ENCODE results near the gene CBR1. TPM values are rescaled to one million over a fixed set of nuclear protein-coding genes. Genes with fewer than 3 reads are reported as not detected.

CBR1 gene
- total and polyA plus RNA-seq, 2 of the 13 experiments (the other 11 are each of a cell fraction or from before 2014, with no cell fraction given), result 33.7 to 38.7 TPM

- no peak overlapping the region for H3K4me2 ChIP-seq (ENCODE audit: low read depth, low read length)
- in situ Hi-C loops (cut with HindIII; ENCODE audit: extremely low pct_ligation_motif_present, low pct_unique_long_range_greater_than_20kb) (no loop called here), intact Hi-C loops (cut with micrococcal nuclease; ENCODE audit: unreplicated experiment) (no loop called here)
- WGBS (ENCODE audit: low lambda C conversion rate), result 57% methylated on average over 21 of the region's 29 CpGs
- ATAC-seq (peak; percentile 77), FAIRE-seq (no peak), DNase-seq (ENCODE audit: low spot score) (no peak)
- no peaks in the 10 kb centered on the region for H3K9me3 ChIP-seq (ENCODE audit: low read length)
- no peak overlapping the region for H3K9ac ChIP-seq (ENCODE audit: insufficient read depth, low read depth, low read length)
- no peak overlapping the region for H3K27ac ChIP-seq (ENCODE audit: extremely low read length, insufficient read depth, low read length)
- BruUV-seq (replicated peaks), result no TSS peak
- ChIA-PET CTCF (ENCODE audit: low intra/inter-chr PET ratio, low total read pairs) (interaction anchor here (0.6 kb wide), 1 partner anchor 77 kb away, joined by 3 read pairs; no protein-coding TSS in a partner anchor), POLR2A (no interaction called here)
- no peak overlapping the region for H3K4me3 ChIP-seq (replicated peaks in 1 of 3; ENCODE audit: insufficient read depth in 1 of 3, low read depth in 2 of 3, low read length in 3 of 3)
- H3K79me2 ChIP-seq (ENCODE audit: insufficient read depth, low read length), result no peaks in the 10 kb centered on the region
- H3K36me3 ChIP-seq (replicated peaks in 1 of 2; ENCODE audit: control insufficient read depth in 1 of 2, insufficient read depth in 2 of 2, low read length in 2 of 2), result no peaks in the 10 kb centered on the region
- no peaks in the 10 kb centered on the region for H4K20me1 ChIP-seq (ENCODE audit: insufficient read depth, low read length)
- peaks cover 0 to 10% of the 10 kb centered on the region in 2 experiments; a peak in 2 of 5 replicates for H3K27me3 ChIP-seq (ENCODE audit: control insufficient read depth in 1 of 2, insufficient read depth in 2 of 2, low read length in 2 of 2)
- TF ChIP-seq TSC22D2 (CRISPR knock-in tag; IDR thresholded peaks at IDR 0.05; ENCODE audit: borderline replicate concordance) (no peak), SMC3 (IDR thresholded peaks at IDR 0.05; ENCODE audit: low read length) (peak; percentile 8; the same call in 1 of the 2 replicates), CENPBD1 (CRISPR knock-in tag; IDR thresholded peaks at IDR 0.05; ENCODE audit: borderline replicate concordance, low read depth) (no peak), CHCHD3 (CRISPR knock-in tag; IDR thresholded peaks at IDR 0.05) (no peak), ZBTB7B (CRISPR knock-in tag; IDR thresholded peaks at IDR 0.05) (0 out of 2 replicates have a peak, but pooled peaks have one; percentile 30), STAG1 (CRISPR knock-in tag; IDR thresholded peaks at IDR 0.05) (peak; percentile 41), RARA (CRISPR knock-in tag; IDR thresholded peaks at IDR 0.05) (no peak), RAD21 (CRISPR knock-in tag; IDR thresholded peaks at IDR 0.05) (0 out of 2 replicates have a peak, but pooled peaks have one; percentile 21), CTCF (CRISPR knock-in tag; IDR thresholded peaks at IDR 0.05) (peak; percentile 65)
- no peak overlapping the region for H2AFZ ChIP-seq (ENCODE audit: low read length)
- H3K4me1 ChIP-seq (ENCODE audit: insufficient read depth, low read length), result no peaks in the 10 kb centered on the region
Observed at GRCh38 chr21:36104317-36105300, 34.8 kb downstream of the CBR1 start.
